HFFc6 (cell line): Measurements from ENCODE around the gene ST3GAL3. TPM values are rescaled to one million over a fixed set of nuclear protein-coding genes. Genes with fewer than 3 reads are reported as not detected.

ENCODE experiments used
- DNase-seq: peaks from one replicate; pipeline ENCODE4 v3.0.0-alpha.2; 2018
- H3K27ac Mint-ChIP-seq: 2 replicates; pipeline ENCODE4 v1.8.0; 2020; ENCODE audit warnings: mild to moderate bottlenecking, mixed read lengths
- H3K27me3 Mint-ChIP-seq: 2 replicates; pipeline ENCODE4 v1.8.0; 2021; ENCODE audit warnings: mild to moderate bottlenecking, moderate library complexity, mixed read lengths; ENCODE audit not compliant: insufficient read depth
- H3K36me3 Mint-ChIP-seq: 2 replicates; pipeline ENCODE4 v1.8.0; 2021; ENCODE audit warnings: low read depth, mixed read lengths
- H3K4me1 Mint-ChIP-seq: 2 replicates; pipeline ENCODE4 v1.8.0; 2020; ENCODE audit warnings: low read depth, mixed read lengths
- H3K4me3 Mint-ChIP-seq: 2 replicates; pipeline ENCODE4 v1.8.0; 2020; ENCODE audit warnings: mild to moderate bottlenecking, moderate library complexity, mixed read lengths
- H3K9me3 Mint-ChIP-seq: 2 replicates; pipeline ENCODE4 v1.8.0; 2020; ENCODE audit warnings: mild to moderate bottlenecking, mixed read lengths
- CTCF ChIP-seq: fragments of 200-600 bp; sonication (generic); IDR thresholded peaks from 2 replicates; pipeline ENCODE4 v1.5.0; 2021; ENCODE audit warnings: antibody characterized with exemption, mild to moderate bottlenecking
- total RNA-seq, 6 experiments: library from RNA; stranded (reverse); fragmentation: NEBNext Ultra II Directional; extraction: Animal tissue kit (Norgen Biotek cat#: 25700); gene quantifications; 2 replicates in 1 of 6; 3 replicates in 5 of 6; pipeline ENCODE4 v1.2.3, GENCODE V29; 2021

Gene ST3GAL3
- total RNA-seq, 6 experiments from 2014 or later, result 15.2 to 22.3 (median 18.0) TPM

GRCh38 chr1:43822040-43822690 lies 114.8 kb downstream of the ST3GAL3 start:
- H3K9me3 Mint-ChIP-seq, result peaks cover 16% of the 10 kb centered on the region
- peaks cover 52% of the 10 kb centered on the region for H3K36me3 Mint-ChIP-seq
- H3K4me1 Mint-ChIP-seq, result peaks cover 36% of the 10 kb centered on the region
- H3K27me3 Mint-ChIP-seq, result no peaks in the 10 kb centered on the region; the same call in 1 of the 2 replicates
- DNase-seq, result peak; percentile 87
- no peak for TF ChIP-seq CTCF
- peak overlapping the region; percentile 90 for H3K27ac Mint-ChIP-seq
- H3K4me3 Mint-ChIP-seq, result peak overlapping the region; percentile 83

- peaks cover 35% of the 10 kb centered on the region for H3K36me3 Mint-ChIP-seq
- no peak overlapping the region for H3K4me3 Mint-ChIP-seq
- DNase-seq, result no peak
- peaks cover 36% of the 10 kb centered on the region for H3K4me1 Mint-ChIP-seq
- H3K27ac Mint-ChIP-seq, result no peak overlapping the region
- H3K27me3 Mint-ChIP-seq, result no peaks in the 10 kb centered on the region; the same call in 1 of the 2 replicates
- TF ChIP-seq CTCF, result no peak
- H3K9me3 Mint-ChIP-seq, result peaks cover under 1% of the 10 kb centered on the region; the same call in 1 of the 2 replicates
Measured at GRCh38 chr1:43824795-43825194, 117.5 kb downstream of the ST3GAL3 start.

DNA sequence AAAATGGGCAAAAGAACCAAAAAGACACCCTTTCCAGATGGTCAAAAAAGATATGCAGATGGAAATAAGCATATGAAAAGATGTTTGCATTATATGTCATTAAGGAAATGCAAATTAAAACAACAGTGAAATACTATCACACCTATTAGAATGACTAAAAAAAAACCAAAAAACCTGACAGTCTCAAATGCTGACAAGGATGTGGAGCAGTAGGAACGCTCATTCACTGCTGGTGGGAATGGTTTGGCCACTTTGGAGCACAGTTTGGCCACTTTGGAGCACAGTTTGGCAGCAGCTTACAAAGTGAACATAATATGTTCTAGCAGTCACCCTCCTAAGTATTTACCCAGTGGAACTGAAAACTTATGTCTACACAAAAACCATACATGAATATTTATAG lies 121.2 kb downstream of the ST3GAL3 start:
- no peak overlapping the region for H3K4me3 Mint-ChIP-seq
- peaks cover 30% of the 10 kb centered on the region for H3K36me3 Mint-ChIP-seq
- no peaks in the 10 kb centered on the region for H3K9me3 Mint-ChIP-seq
- TF ChIP-seq CTCF, result no peak
- H3K27ac Mint-ChIP-seq, result no peak overlapping the region
- H3K4me1 Mint-ChIP-seq, result peaks cover 30% of the 10 kb centered on the region
- DNase-seq, result no peak
- H3K27me3 Mint-ChIP-seq, result no peaks in the 10 kb centered on the region; the same call in 1 of the 2 replicates

DNA sequence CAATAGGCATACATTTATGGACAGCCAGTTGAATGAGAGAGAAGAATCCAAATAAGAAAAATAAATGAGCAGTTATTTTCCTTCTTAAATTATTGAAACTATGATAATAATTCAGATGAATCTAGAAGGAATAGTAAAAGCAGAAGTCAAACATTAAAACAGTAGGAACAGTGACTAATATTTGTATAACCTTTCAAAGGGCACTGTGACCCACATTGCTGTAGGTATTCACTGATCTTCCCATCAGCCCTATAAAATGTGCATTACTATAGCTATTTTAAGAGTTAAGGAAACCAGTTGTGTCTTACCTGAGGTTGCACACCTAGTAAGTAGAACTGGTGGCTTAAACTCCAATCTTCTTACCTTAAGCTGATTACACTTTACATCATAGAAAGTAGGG lies 123.5 kb downstream of the ST3GAL3 start:
- Mint-ChIP-seq H3K27me3 (no peaks in the 10 kb centered on the region; the same call in 1 of the 2 replicates), H3K4me3 (no peak overlapping the region), H3K9me3 (no peaks in the 10 kb centered on the region), H3K4me1 (peaks cover 49% of the 10 kb centered on the region), H3K36me3 (peaks cover 25% of the 10 kb centered on the region), H3K27ac (no peak overlapping the region)
- no peak for TF ChIP-seq CTCF
- DNase-seq, result no peak

DNA sequence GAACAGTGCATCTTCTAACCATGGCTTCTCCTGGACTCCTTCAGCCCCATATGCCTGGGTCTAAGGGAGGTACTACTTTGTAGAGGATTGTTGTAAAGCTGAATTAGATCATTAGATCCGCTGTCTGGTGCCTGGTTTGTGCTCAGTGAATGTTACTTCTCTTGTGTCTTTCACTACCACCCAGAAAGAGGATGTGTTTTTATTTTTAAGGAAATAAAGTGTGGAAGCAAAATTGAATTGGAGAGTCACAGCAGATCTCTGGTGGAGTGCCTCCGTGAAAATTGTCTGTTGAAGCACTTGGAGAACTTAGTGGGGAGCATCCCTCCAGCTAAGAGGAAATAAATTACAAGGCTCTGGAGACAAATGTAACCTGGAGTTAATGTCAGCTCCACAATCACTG lies 124.5 kb downstream of the ST3GAL3 start:
- TF ChIP-seq CTCF, result no peak
- no peak for DNase-seq
- Mint-ChIP-seq H3K4me3 (no peak overlapping the region), H3K27ac (no peak overlapping the region), H3K9me3 (no peaks in the 10 kb centered on the region), H3K36me3 (peaks cover 23% of the 10 kb centered on the region), H3K4me1 (peaks cover 60% of the 10 kb centered on the region), H3K27me3 (peaks cover 1% of the 10 kb centered on the region)
